Mesothelial cell of epicardium (in vitro differentiated cells): ENCODE measurements around the gene ARF3. TPM values are rescaled to one million over a fixed set of nuclear protein-coding genes. Genes with fewer than 3 reads are reported as not detected.

ENCODE experiments used
- DNase-seq, 2 experiments: peaks; one replicate each; pipeline ENCODE4 v3.0.0; 2021; ENCODE audit warnings: low spot score in 2 of 2; ENCODE audit not compliant: unreplicated experiment in 2 of 2
- H3K27ac Mint-ChIP-seq: 2 replicates; pipeline ENCODE4 v1.8.0; 2021; ENCODE audit warnings: mixed read lengths
- H3K27me3 Mint-ChIP-seq: 2 replicates; pipeline ENCODE4 v1.8.0; 2021; ENCODE audit warnings: low read depth, mixed read lengths
- H3K36me3 Mint-ChIP-seq: 2 replicates; pipeline ENCODE4 v1.8.0; 2021; ENCODE audit warnings: mixed read lengths
- H3K4me1 Mint-ChIP-seq: 2 replicates; pipeline ENCODE4 v1.8.0; 2021; ENCODE audit warnings: mixed read lengths
- H3K4me3 Mint-ChIP-seq: 2 replicates; pipeline ENCODE4 v1.8.0; 2021; ENCODE audit warnings: mild to moderate bottlenecking, moderate library complexity, mixed read lengths
- H3K9me3 Mint-ChIP-seq: 2 replicates; pipeline ENCODE4 v1.8.0; 2021; ENCODE audit warnings: mixed read lengths
- total RNA-seq: library from RNA; stranded (reverse); gene quantifications from 3 replicates; pipeline ENCODE4 v1.2.1, GENCODE V29; 2021
- TF ChIP-seq, protein P1 (sequence below): fragments of 200-600 bp; sonication (generic); IDR thresholded peaks from one replicate; pipeline ENCODE4 v1.5.0; 2021; ENCODE audit warnings: antibody characterized with exemption; ENCODE audit not compliant: unreplicated experiment

Gene ARF3
- total RNA-seq, 1 donor from 2014 or later = 123 TPM

DNA sequence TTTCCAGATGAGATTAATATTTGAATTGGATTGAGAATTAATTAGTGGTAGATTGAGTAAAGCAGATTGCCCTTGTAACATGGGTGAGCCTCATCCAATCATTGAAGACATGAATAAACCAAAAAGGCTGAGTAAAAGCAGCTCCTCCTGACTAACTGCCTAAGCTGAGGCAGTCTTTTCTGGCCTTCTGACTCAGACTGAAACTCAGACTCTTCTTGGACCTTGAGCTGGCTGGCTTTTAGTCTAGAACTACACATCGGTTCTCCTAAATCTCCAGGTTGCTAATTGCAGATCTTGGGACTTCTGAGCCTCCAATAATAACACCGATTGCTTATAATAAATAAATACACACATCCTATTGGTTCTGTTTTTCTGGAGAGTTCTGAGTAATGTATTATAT, 56.0 kb downstream of the ARF3 start:
- TF ChIP-seq, protein P1, sequence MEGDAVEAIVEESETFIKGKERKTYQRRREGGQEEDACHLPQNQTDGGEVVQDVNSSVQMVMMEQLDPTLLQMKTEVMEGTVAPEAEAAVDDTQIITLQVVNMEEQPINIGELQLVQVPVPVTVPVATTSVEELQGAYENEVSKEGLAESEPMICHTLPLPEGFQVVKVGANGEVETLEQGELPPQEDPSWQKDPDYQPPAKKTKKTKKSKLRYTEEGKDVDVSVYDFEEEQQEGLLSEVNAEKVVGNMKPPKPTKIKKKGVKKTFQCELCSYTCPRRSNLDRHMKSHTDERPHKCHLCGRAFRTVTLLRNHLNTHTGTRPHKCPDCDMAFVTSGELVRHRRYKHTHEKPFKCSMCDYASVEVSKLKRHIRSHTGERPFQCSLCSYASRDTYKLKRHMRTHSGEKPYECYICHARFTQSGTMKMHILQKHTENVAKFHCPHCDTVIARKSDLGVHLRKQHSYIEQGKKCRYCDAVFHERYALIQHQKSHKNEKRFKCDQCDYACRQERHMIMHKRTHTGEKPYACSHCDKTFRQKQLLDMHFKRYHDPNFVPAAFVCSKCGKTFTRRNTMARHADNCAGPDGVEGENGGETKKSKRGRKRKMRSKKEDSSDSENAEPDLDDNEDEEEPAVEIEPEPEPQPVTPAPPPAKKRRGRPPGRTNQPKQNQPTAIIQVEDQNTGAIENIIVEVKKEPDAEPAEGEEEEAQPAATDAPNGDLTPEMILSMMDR = no peak

DNA sequence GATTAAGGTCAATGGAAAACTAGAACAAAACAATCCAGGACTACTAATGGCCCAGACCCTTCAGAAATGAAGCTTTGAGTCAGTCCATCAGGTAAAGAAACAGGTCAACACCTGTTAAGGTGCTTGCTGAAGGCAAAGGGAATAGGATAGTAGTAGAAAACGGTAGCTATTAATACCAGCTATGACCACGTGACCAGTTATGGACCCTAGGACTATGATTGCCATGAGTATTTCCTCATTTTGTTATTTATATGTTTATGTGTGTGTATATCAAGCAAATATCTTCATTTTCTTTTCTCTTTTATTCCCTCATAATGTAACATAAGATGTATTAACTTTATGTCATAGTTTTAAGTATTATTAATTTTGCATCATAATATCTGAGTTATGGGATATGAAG, 57.6 kb downstream of the ARF3 start:
- no peak for DNase-seq
- Mint-ChIP-seq H3K27me3 (peaks cover 14% of the 10 kb centered on the region), H3K4me3 (no peak overlapping the region), H3K36me3 (no peaks in the 10 kb centered on the region), H3K9me3 (no peaks in the 10 kb centered on the region), H3K27ac (no peak overlapping the region), H3K4me1 (no peaks in the 10 kb centered on the region)
- TF ChIP-seq, protein P1 = no peak

More for the DNA sequence above, 56.0 kb downstream of the ARF3 start:
- peaks cover 18% of the 10 kb centered on the region for H3K27me3 Mint-ChIP-seq
- H3K27ac Mint-ChIP-seq = no peak overlapping the region
- H3K36me3 Mint-ChIP-seq = no peaks in the 10 kb centered on the region
- no peak overlapping the region for H3K4me3 Mint-ChIP-seq
- no peak for DNase-seq
- no peaks in the 10 kb centered on the region for H3K4me1 Mint-ChIP-seq
- no peaks in the 10 kb centered on the region for H3K9me3 Mint-ChIP-seq

DNA sequence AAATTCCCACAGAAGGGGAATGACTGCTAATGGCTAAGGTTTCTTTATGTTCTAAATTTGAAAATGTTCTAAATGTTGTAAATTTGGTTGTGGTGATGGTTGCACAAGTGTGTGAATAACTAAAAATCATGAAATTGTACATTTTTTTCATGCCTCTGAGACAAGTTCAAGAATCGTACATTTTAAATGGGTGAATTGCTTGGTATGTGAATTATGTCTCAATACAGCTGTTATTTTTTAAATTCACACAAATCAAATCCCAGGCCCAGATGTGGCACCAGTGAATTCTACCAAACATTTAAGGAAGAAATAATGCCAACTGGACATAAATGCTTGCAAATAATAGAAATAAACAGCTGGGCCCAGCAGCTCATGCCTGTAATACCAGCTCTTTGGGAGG, 63.0 kb downstream of the ARF3 start:
- TF ChIP-seq, protein P1 = no peak
- Mint-ChIP-seq H3K9me3 (no peaks in the 10 kb centered on the region), H3K4me1 (peaks cover 5% of the 10 kb centered on the region), H3K27me3 (peaks cover 28% of the 10 kb centered on the region), H3K36me3 (no peaks in the 10 kb centered on the region), H3K4me3 (no peak overlapping the region), H3K27ac (no peak overlapping the region)
- no peak for DNase-seq

DNA sequence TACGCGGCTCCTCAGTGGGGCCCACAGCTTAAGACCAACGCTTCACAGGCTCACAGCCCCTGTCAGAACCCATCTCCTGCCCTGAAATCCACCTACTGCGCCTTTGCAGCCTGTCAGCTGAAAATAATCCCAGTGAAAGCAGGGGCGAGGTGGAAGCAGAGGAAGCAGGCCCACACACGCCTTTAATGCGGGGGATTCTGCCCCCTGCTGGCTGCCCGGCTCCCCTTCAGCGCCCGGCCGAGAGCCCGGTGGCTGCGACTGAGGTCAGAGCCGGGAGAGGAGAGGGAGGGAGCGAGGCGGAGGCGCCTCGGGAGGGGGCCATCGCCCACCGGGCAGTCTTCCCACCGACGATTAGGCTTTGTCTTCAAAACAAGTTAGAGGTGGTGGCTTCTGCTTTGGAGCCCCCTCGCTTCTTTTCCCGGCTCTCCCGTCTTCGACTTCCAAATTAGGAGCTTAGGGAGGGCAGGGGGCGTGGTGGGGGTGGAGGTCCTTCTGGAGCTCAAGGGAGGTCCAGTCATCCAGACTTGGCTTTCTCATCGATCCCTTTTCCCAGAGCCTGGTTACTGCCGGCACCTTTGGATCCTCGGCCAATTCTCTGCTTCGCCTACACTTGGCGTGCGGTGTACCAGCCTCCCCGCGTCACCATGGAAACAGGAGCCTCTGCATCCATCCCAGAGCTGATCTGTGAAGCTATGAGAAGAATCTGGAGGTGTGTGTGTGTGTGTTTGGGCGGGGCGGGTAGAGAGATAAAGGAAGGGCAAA, 66.4 kb downstream of the ARF3 start:
- Mint-ChIP-seq H3K4me1 (peaks cover 5% of the 10 kb centered on the region), H3K4me3 (peak overlapping the region; percentile 49), H3K36me3 (no peaks in the 10 kb centered on the region), H3K27me3 (peaks cover 13% of the 10 kb centered on the region), H3K27ac (peak overlapping the region; percentile 67), H3K9me3 (no peaks in the 10 kb centered on the region)
- TF ChIP-seq, protein P1 = peak; percentile 89
- peak; percentile 71 to 92 for DNase-seq

DNA sequence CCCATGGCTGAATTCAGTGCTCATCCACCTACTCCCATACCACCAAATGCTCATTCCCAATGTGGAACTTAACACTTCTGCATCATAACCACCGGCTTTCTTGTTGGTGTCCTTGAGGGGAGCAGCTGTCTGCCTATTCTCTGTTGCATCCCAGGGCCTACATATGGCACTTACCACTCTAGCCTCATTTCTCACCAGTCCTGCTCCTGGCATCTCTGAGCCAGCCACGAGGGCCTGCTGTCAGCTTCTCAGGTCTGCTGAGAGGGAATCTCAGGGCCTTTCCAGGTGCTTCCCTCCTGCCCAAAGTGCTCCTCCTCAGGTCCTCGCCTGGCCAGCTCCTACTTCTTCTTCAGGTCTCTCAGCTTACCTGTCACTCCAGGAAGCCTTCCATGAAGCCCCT, 67.6 kb downstream of the ARF3 start:
- peaks cover 13% of the 10 kb centered on the region for H3K27me3 Mint-ChIP-seq
- peaks cover 5% of the 10 kb centered on the region for H3K4me1 Mint-ChIP-seq
- H3K4me3 Mint-ChIP-seq = no peak overlapping the region
- no peaks in the 10 kb centered on the region for H3K36me3 Mint-ChIP-seq
- TF ChIP-seq, protein P1 = no peak
- no peaks in the 10 kb centered on the region for H3K9me3 Mint-ChIP-seq
- DNase-seq = no peak
- H3K27ac Mint-ChIP-seq = no peak overlapping the region

Other genes with a start within 250 kb of the ARF3 start
- 50.4 to 54.7 TPM (median 52.5 TPM) in 3 replicates for gene CCNT1, start 240.8 kb downstream of the ARF3 start, total RNA-seq
- gene ADCY6, start 168.4 kb downstream of the ARF3 start, total RNA-seq = 65.4 to 69.2 TPM (median 66.1 TPM) in 3 replicates
- gene CACNB3, start 139.0 kb downstream of the ARF3 start, total RNA-seq = 107 to 114 TPM (median 113 TPM) in 3 replicates
- gene DDX23, start 105.3 kb downstream of the ARF3 start, total RNA-seq = 88.5 to 106 TPM (median 97.9 TPM) in 3 replicates
- gene RND1, start 91.6 kb downstream of the ARF3 start, total RNA-seq = 14.9 to 15.8 TPM (median 15.0 TPM) in 3 replicates
- 30.5 to 34.7 TPM (median 33.7 TPM) in 3 replicates for gene FKBP11, start 32.0 kb downstream of the ARF3 start, total RNA-seq
- 0.77 to 1.2 TPM (median 0.98 TPM) in 3 replicates for gene WNT10B, start 14.2 kb upstream of the ARF3 start, total RNA-seq
- gene WNT1, start 20.8 kb upstream of the ARF3 start, total RNA-seq = not detected in 3 replicates
- 0.27 to 0.36 TPM (median 0.29 TPM) in 3 replicates for gene DDN, start 41.9 kb upstream of the ARF3 start, total RNA-seq
- 58.7 to 61.8 TPM (median 59.4 TPM) in 3 replicates for gene PRKAG1, start 61.3 kb upstream of the ARF3 start, total RNA-seq
- 125 to 137 TPM (median 136 TPM) in 3 replicates for gene KMT2D, start 103.3 kb upstream of the ARF3 start, total RNA-seq
- gene RHEBL1, start 112.5 kb upstream of the ARF3 start, total RNA-seq = 0.43 to 0.60 TPM (median 0.53 TPM) in 3 replicates
- 0.38 to 0.63 TPM (median 0.49 TPM) in 3 replicates for gene DHH, start 137.3 kb upstream of the ARF3 start, total RNA-seq
- 142 to 160 TPM (median 149 TPM) in 3 replicates for gene LMBR1L, start 153.4 kb upstream of the ARF3 start, total RNA-seq
- gene TUBA1B, start 173.9 kb upstream of the ARF3 start, total RNA-seq = 745 to 765 TPM (median 754 TPM) in 3 replicates
- 343 to 347 TPM (median 343 TPM) in 3 replicates for gene TUBA1A, start 231.6 kb upstream of the ARF3 start, total RNA-seq